ENCODE measurements around the gene CALY. TPM values are rescaled to one million over a fixed set of nuclear protein-coding genes. Genes with fewer than 3 reads are reported as not detected.

The CALY gene
- total RNA-seq, 1 experiment from 2014 or later = not detected

- intact Hi-C loops (cut with micrococcal nuclease; ENCODE audit: unreplicated experiment) = no loop called here
- H3K36me3 ChIP-seq (ENCODE audit: insufficient read depth, low read length, poor library complexity, severe bottlenecking) = peaks cover 14% of the 10 kb centered on the region
- BruUV-seq (replicated peaks) = no TSS peak
- ChIA-PET CTCF (no interaction called here), POLR2A (ENCODE audit: low non-redundant PET) (no interaction called here)
- H3K27me3 ChIP-seq (replicated peaks; ENCODE audit: insufficient read depth, low read depth, low read length, poor library complexity) = no peaks in the 10 kb centered on the region
- DNase-seq (ENCODE audit: low spot score) = no peak
- no peak overlapping the region for H3K4me3 ChIP-seq (ENCODE audit: low read depth, low read length, poor library complexity, severe bottlenecking)
- H3K4me1 ChIP-seq (ENCODE audit: insufficient read depth, low read length, poor library complexity, severe bottlenecking) = peaks cover 3% of the 10 kb centered on the region
- H3K27ac ChIP-seq (ENCODE audit: low read depth, low read length, poor library complexity, severe bottlenecking) = no peak overlapping the region
- no peaks in the 10 kb centered on the region for H3K9me3 ChIP-seq (ENCODE audit: low read depth, low read length, poor library complexity, severe bottlenecking)
- TF ChIP-seq EZH2 (IDR thresholded peaks at IDR 0.05; ENCODE audit: borderline replicate concordance, low read depth, low read length, poor library complexity, severe bottlenecking) (no peak), CTCF (conservative IDR thresholded peaks at IDR 0.05; ENCODE audit: low read depth, low read length) (no peak)
These were observed 23.9 kb downstream of the CALY start for GRCh38 chr10:133312769-133313145.

DNA sequence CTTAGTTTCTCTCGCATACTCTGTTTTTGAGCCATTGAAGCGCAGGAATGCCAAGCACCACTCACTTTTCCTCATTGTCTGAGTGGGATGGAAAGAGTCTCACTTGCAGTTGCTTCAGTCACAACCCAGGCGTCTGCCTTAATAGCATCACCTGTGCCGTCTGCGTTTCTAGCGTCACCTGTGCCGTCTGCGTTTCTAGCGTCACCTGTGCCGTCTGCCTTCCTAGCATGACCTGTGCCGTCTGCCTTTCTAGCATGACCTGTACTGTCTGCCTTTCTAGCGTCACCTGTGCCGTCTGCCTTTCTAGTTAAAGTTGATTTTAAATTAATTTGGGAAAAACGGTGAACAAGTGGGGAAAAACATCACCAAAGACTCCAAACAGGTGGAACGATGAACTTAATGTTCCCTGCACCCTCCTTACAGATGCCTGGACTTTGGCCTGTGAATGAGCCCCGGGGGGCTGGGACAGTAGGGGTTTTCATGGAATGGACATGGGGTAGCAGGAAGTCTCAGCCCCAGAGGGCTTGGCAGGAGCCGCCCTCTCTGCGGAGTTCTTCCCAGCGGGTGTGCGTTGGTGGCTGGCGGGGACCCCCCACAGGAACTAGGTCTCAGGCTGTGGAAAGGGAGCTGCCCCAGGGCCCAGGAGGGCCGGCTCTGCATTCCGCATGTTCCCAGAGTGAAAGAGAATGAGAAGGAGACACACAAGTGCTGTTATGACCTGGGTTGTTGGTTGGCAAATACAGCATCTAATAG, 24.5 kb downstream of the CALY start:
- intact Hi-C loops (cut with micrococcal nuclease; ENCODE audit: unreplicated experiment) = no loop called here
- no TSS peak for BruUV-seq (replicated peaks)

DNA sequence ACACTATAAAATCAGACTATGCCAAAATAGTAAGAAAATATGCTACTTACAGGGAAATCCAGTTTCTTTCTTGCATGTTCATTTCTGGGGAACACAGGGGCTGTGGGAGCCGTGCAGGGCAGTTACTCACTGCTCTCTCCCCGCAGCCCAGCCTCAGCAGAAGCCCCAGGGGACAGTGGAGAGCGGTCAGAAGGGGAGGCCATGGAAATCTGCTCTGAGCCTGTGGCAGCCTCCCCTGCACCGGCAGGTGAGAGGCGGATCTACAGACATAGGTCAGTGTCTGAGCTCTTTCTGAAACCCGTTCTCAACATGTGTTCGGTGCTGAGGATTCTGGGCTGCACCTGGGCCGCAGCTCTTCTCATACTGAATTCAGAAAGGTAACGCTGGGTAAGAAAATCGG, 25.1 kb downstream of the CALY start:
- intact Hi-C loops (cut with micrococcal nuclease; ENCODE audit: unreplicated experiment) = no loop called here
- TF ChIP-seq CTCF (conservative IDR thresholded peaks at IDR 0.05; ENCODE audit: low read depth, low read length) (no peak), EZH2 (IDR thresholded peaks at IDR 0.05; ENCODE audit: borderline replicate concordance, low read depth, low read length, poor library complexity, severe bottlenecking) (no peak)
- Histone ChIP-seq H3K27me3 (replicated peaks; ENCODE audit: insufficient read depth, low read depth, low read length, poor library complexity) (no peaks in the 10 kb centered on the region), H3K4me3 (ENCODE audit: low read depth, low read length, poor library complexity, severe bottlenecking) (no peak overlapping the region), H3K4me1 (ENCODE audit: insufficient read depth, low read length, poor library complexity, severe bottlenecking) (peaks cover 3% of the 10 kb centered on the region), H3K36me3 (ENCODE audit: insufficient read depth, low read length, poor library complexity, severe bottlenecking) (peaks cover 14% of the 10 kb centered on the region), H3K27ac (ENCODE audit: low read depth, low read length, poor library complexity, severe bottlenecking) (no peak overlapping the region), H3K9me3 (ENCODE audit: low read depth, low read length, poor library complexity, severe bottlenecking) (no peaks in the 10 kb centered on the region)
- ChIA-PET CTCF (no interaction called here), POLR2A (ENCODE audit: low non-redundant PET) (no interaction called here)
- no TSS peak for BruUV-seq (replicated peaks)
- DNase-seq (ENCODE audit: low spot score) = no peak

More for the DNA sequence above, 24.5 kb downstream of the CALY start:
- H3K9me3 ChIP-seq (ENCODE audit: low read depth, low read length, poor library complexity, severe bottlenecking) = no peaks in the 10 kb centered on the region
- POLR2A ChIA-PET (ENCODE audit: low non-redundant PET) = no interaction called here
- TF ChIP-seq EZH2 (IDR thresholded peaks at IDR 0.05; ENCODE audit: borderline replicate concordance, low read depth, low read length, poor library complexity, severe bottlenecking) = no peak
- no peak for TF ChIP-seq CTCF (conservative IDR thresholded peaks at IDR 0.05; ENCODE audit: low read depth, low read length)
- DNase-seq (ENCODE audit: low spot score) = no peak
- H3K36me3 ChIP-seq (ENCODE audit: insufficient read depth, low read length, poor library complexity, severe bottlenecking) = peaks cover 14% of the 10 kb centered on the region
- peaks cover 3% of the 10 kb centered on the region for H3K4me1 ChIP-seq (ENCODE audit: insufficient read depth, low read length, poor library complexity, severe bottlenecking)
- CTCF ChIA-PET = no interaction called here
- H3K4me3 ChIP-seq (ENCODE audit: low read depth, low read length, poor library complexity, severe bottlenecking) = no peak overlapping the region
- H3K27ac ChIP-seq (ENCODE audit: low read depth, low read length, poor library complexity, severe bottlenecking) = no peak overlapping the region
- no peaks in the 10 kb centered on the region for H3K27me3 ChIP-seq (replicated peaks; ENCODE audit: insufficient read depth, low read depth, low read length, poor library complexity)
